Measurements from ENCODE around the gene EPHA5.

EPHA5 gene

GRCh38 chr4:65635051-65635821 lies 35.1 kb downstream of the EPHA5 start:
- no peak for DNase-seq (ENCODE audit: low read depth in 1 of 2, low spot score in 1 of 2)

GRCh38 chr4:65624651-65625050 lies 45.6 kb downstream of the EPHA5 start:
- DNase-seq (ENCODE audit: low read depth in 1 of 2, low spot score in 1 of 2): no peak

- DNase-seq (ENCODE audit: low read depth in 1 of 2, low spot score in 1 of 2): no peak
Measured at GRCh38 chr4:65623506-65623905, 46.8 kb downstream of the EPHA5 start.

GRCh38 chr4:65617416-65617815 lies 52.9 kb downstream of the EPHA5 start:
- DNase-seq (ENCODE audit: low read depth in 1 of 2, low spot score in 1 of 2): no peak

- DNase-seq (ENCODE audit: low read depth in 1 of 2, low spot score in 1 of 2): no peak
Measured at GRCh38 chr4:65604515-65604914, 65.8 kb downstream of the EPHA5 start.

- no peak for DNase-seq (ENCODE audit: low read depth in 1 of 2, low spot score in 1 of 2)
Measured at GRCh38 chr4:65600656-65601055, 69.6 kb downstream of the EPHA5 start.

GRCh38 chr4:65599340-65599739 lies 70.9 kb downstream of the EPHA5 start:
- no peak for DNase-seq (ENCODE audit: low read depth in 1 of 2, low spot score in 1 of 2)

- DNase-seq (ENCODE audit: low read depth in 1 of 2, low spot score in 1 of 2): no peak
Measured at GRCh38 chr4:65597697-65598096, 72.6 kb downstream of the EPHA5 start.

GRCh38 chr4:65592089-65592488 lies 78.2 kb downstream of the EPHA5 start:
- DNase-seq (ENCODE audit: low read depth in 1 of 2, low spot score in 1 of 2): no peak

- DNase-seq (ENCODE audit: low read depth in 1 of 2, low spot score in 1 of 2): no peak
Measured at GRCh38 chr4:65589921-65590320, 80.4 kb downstream of the EPHA5 start.

GRCh38 chr4:65589331-65589730 lies 81.0 kb downstream of the EPHA5 start:
- no peak for DNase-seq (ENCODE audit: low read depth in 1 of 2, low spot score in 1 of 2)

GRCh38 chr4:65580551-65580950 lies 89.7 kb downstream of the EPHA5 start:
- no peak for DNase-seq (ENCODE audit: low read depth in 1 of 2, low spot score in 1 of 2)

- no peak for DNase-seq (ENCODE audit: low read depth in 1 of 2, low spot score in 1 of 2)
Measured at GRCh38 chr4:65566473-65566872, 103.8 kb downstream of the EPHA5 start.

GRCh38 chr4:65561164-65561563 lies 109.1 kb downstream of the EPHA5 start:
- DNase-seq (ENCODE audit: low read depth in 1 of 2, low spot score in 1 of 2): no peak

- DNase-seq (ENCODE audit: low read depth in 1 of 2, low spot score in 1 of 2): no peak
Measured at GRCh38 chr4:65559270-65559669, 111.0 kb downstream of the EPHA5 start.

GRCh38 chr4:65552057-65552456 lies 118.2 kb downstream of the EPHA5 start:
- DNase-seq (ENCODE audit: low read depth in 1 of 2, low spot score in 1 of 2): no peak

- no peak for DNase-seq (ENCODE audit: low read depth in 1 of 2, low spot score in 1 of 2)
Measured at GRCh38 chr4:65550500-65550899, 119.8 kb downstream of the EPHA5 start.

GRCh38 chr4:65546882-65547416 lies 123.3 kb downstream of the EPHA5 start:
- DNase-seq (ENCODE audit: low read depth in 1 of 2, low spot score in 1 of 2): no peak

- no peak for DNase-seq (ENCODE audit: low read depth in 1 of 2, low spot score in 1 of 2)
Measured at GRCh38 chr4:65538571-65538970, 131.7 kb downstream of the EPHA5 start.

GRCh38 chr4:65535113-65535512 lies 135.2 kb downstream of the EPHA5 start:
- DNase-seq (ENCODE audit: low read depth in 1 of 2, low spot score in 1 of 2): no peak

GRCh38 chr4:65521666-65522065 lies 148.6 kb downstream of the EPHA5 start:
- DNase-seq (ENCODE audit: low read depth in 1 of 2, low spot score in 1 of 2): no peak

GRCh38 chr4:65515646-65516045 lies 154.6 kb downstream of the EPHA5 start:
- no peak for DNase-seq (ENCODE audit: low read depth in 1 of 2, low spot score in 1 of 2)

- DNase-seq (ENCODE audit: low read depth in 1 of 2, low spot score in 1 of 2): no peak
Measured at GRCh38 chr4:65510976-65511375, 159.3 kb downstream of the EPHA5 start.
